Activated T-cell treated with anti-CD3 and anti-CD28 coated beads, Interleukin-2, amount 50 U/mL, for 24 hours (primary cell): Measurements from ENCODE around the gene MFSD12.
"Not testable (repeated sequence)": the region's sequence is repeated elsewhere in the genome, so short reads cannot be mapped to it uniquely, and the experiment has no call there.

Experiments
- DNase-seq: peaks from one replicate; pipeline ENCODE4 v3.0.0-alpha.2; 2020
- H3K27ac Mint-ChIP-seq: 2 replicates; pipeline ENCODE4 v1.8.0; 2020; ENCODE audit warnings: mild to moderate bottlenecking, mixed read lengths
- H3K27me3 Mint-ChIP-seq: 2 replicates; pipeline ENCODE4 v1.8.0; 2020; ENCODE audit warnings: mixed read lengths
- H3K36me3 Mint-ChIP-seq: 2 replicates; pipeline ENCODE4 v1.8.0; 2020; ENCODE audit warnings: low read depth, mixed read lengths
- H3K4me1 Mint-ChIP-seq: 2 replicates; pipeline ENCODE4 v1.8.0; 2020; ENCODE audit warnings: low read depth, mixed read lengths
- H3K4me3 Mint-ChIP-seq: 2 replicates; pipeline ENCODE4 v1.8.0; 2020; ENCODE audit warnings: mild to moderate bottlenecking, moderate library complexity, mixed read lengths
- H3K9me3 Mint-ChIP-seq: 2 replicates; pipeline ENCODE4 v1.8.0; 2020; ENCODE audit warnings: mixed read lengths

Gene MFSD12

GRCh38 chr19:3575949-3576673, 18.7 kb upstream of the MFSD12 start:
- H3K27ac Mint-ChIP-seq = no peak overlapping the region
- peaks cover 12% of the 10 kb centered on the region for H3K4me1 Mint-ChIP-seq

DNA sequence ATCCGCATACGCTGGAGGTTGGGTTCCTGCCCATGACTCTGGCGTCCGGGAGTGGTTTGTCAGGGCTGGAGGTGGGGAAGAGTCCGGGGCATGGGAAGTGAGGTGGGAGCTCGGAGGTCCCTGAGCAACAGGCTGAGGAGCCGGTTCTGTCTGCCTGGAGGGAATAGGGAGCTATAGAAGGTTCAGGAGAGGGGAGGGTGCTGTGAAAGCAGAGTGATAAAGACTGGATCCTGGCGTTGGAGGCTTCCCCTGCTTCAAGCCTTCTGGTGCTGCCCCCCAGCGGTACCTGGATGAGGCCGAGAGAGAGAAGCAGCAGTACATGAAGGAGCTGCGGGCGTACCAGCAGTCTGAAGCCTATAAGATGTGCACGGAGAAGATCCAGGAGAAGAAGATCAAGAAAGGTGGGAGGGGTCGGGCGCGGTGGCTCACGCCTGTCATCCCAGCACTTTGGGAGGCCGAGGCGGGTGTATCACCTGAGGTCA, 17.9 kb upstream of the MFSD12 start:
- Mint-ChIP-seq H3K4me3 (no peak overlapping the region), H3K36me3 (peaks cover 30% of the 10 kb centered on the region), H3K9me3 (no peaks in the 10 kb centered on the region), H3K27me3 (no peaks in the 10 kb centered on the region), H3K4me1 (peaks cover 12% of the 10 kb centered on the region), H3K27ac (no peak overlapping the region)
- no peak for DNase-seq

More at GRCh38 chr19:3575949-3576673, 18.7 kb upstream of the MFSD12 start:
- no peak for DNase-seq
- Mint-ChIP-seq H3K9me3 (no peaks in the 10 kb centered on the region), H3K36me3 (peaks cover 30% of the 10 kb centered on the region), H3K4me3 (no peak overlapping the region), H3K27me3 (no peaks in the 10 kb centered on the region)

GRCh38 chr19:3573858-3574637, 16.7 kb upstream of the MFSD12 start:
- Mint-ChIP-seq H3K27me3 (no peaks in the 10 kb centered on the region), H3K4me3 (peak overlapping the region; percentile 81), H3K36me3 (peaks cover 30% of the 10 kb centered on the region), H3K9me3 (no peaks in the 10 kb centered on the region), H3K4me1 (peaks cover 12% of the 10 kb centered on the region), H3K27ac (peak overlapping the region; percentile 75)
- peak; percentile 85 for DNase-seq

GRCh38 chr19:3573162-3573857, 15.9 kb upstream of the MFSD12 start:
- no peak for DNase-seq
- H3K27ac Mint-ChIP-seq = peak overlapping the region; percentile 75
- peak overlapping the region; percentile 81 for H3K4me3 Mint-ChIP-seq
- no peaks in the 10 kb centered on the region for H3K27me3 Mint-ChIP-seq
- H3K9me3 Mint-ChIP-seq = no peaks in the 10 kb centered on the region
- H3K36me3 Mint-ChIP-seq = peaks cover 28% of the 10 kb centered on the region
- H3K4me1 Mint-ChIP-seq = peaks cover 12% of the 10 kb centered on the region

DNA sequence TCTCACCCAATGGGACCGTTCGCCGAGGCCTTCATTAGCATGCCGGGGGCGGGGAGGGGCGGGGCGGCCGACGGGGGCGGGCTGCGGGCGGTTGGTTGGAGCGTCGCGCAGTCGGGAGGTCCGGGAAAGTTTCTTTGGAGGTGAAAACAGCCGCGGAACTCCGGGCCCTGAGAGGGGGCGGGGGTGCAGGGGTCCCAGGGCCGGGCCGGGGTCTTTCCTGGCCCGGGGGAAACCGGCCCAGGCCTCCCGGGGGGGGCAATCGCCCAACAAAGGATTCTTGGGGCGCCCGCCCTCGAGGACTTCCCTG, 15.4 kb upstream of the MFSD12 start, which contains the start of gene HMG20B:
Gene HMG20B (plus strand): TSS at position 90 of the 307 bp plus-strand sequence. CDS start 366 bp downstream, outside the sequence.
- Mint-ChIP-seq H3K27ac (peak within 1 kb of the TSS; percentile 79), H3K4me3 (peak within 1 kb of the TSS; percentile 81), H3K36me3 (peaks cover 26% of the 10 kb centered on the region), H3K4me1 (peaks cover 12% of the 10 kb centered on the region), H3K27me3 (no peaks in the 10 kb centered on the region), H3K9me3 (no peaks in the 10 kb centered on the region)
- no peak for DNase-seq

- Mint-ChIP-seq H3K9me3 (no peaks in the 10 kb centered on the region), H3K4me3 (peak overlapping the region; percentile 81), H3K27me3 (no peaks in the 10 kb centered on the region), H3K36me3 (peaks cover 26% of the 10 kb centered on the region), H3K27ac (peak overlapping the region; percentile 79), H3K4me1 (peaks cover 12% of the 10 kb centered on the region)
- peak; percentile 98 for DNase-seq
These were observed 14.9 kb upstream of the MFSD12 start for GRCh38 chr19:3572132-3572854.

DNA sequence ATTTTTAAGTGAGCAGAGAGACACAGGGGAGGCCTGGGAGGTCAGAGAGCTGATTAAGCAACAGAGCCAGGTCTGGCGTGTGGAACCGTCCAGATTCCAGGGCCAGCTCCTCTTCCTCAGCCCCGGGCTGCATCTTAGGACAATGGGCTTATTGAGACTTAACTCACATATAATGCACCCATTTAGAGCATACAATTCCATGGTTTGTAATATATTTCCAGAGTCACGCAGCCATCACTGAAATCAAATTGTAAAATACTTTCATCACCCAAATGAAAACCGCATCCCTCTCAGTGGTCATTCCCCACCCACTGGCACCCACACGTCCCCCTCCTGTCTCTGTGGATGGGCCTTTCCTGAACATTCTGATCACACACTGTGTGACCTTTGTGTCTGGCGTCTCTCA, 13.2 kb upstream of the MFSD12 start:
- Mint-ChIP-seq H3K27me3 (no peaks in the 10 kb centered on the region), H3K9me3 (no peaks in the 10 kb centered on the region), H3K4me1 (peaks cover 12% of the 10 kb centered on the region), H3K27ac (no peak overlapping the region), H3K4me3 (no peak overlapping the region), H3K36me3 (peaks cover 14% of the 10 kb centered on the region)
- DNase-seq = no peak

DNA sequence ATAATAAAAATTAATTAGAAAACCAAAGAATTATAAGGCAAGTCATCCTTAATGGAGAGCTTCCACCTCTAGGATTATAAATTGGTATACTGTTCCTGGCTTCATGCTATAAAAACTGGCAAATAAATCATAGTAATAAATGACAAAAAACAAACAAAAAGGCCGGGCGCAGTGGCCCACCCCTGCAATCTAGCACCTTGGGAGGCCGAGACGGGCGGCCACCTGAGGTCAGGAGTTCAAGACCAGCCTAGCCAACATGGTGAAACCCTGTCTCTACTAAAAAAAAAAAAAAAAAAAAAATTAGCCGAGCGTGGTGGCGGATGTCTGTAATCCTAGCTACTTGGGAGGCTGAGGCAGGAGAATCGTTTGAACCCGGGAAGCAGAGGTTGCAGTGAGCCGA, 12.7 kb upstream of the MFSD12 start:
- not testable (repeated sequence) for H3K27ac Mint-ChIP-seq, H3K4me3 Mint-ChIP-seq, H3K36me3 Mint-ChIP-seq, H3K9me3 Mint-ChIP-seq, H3K27me3 Mint-ChIP-seq, DNase-seq
- peaks cover 12% of the 10 kb centered on the region for H3K4me1 Mint-ChIP-seq

GRCh38 chr19:3565139-3565538, 7.8 kb upstream of the MFSD12 start:
- Mint-ChIP-seq H3K9me3 (no peaks in the 10 kb centered on the region), H3K27me3 (no peaks in the 10 kb centered on the region), H3K4me1 (no peaks in the 10 kb centered on the region), H3K4me3 (no peak overlapping the region), H3K36me3 (no peaks in the 10 kb centered on the region), H3K27ac (no peak overlapping the region)
- DNase-seq = no peak

GRCh38 chr19:3563709-3564524, 6.5 kb upstream of the MFSD12 start:
- no peaks in the 10 kb centered on the region for H3K36me3 Mint-ChIP-seq
- no peaks in the 10 kb centered on the region for H3K4me1 Mint-ChIP-seq
- no peak overlapping the region for H3K27ac Mint-ChIP-seq
- DNase-seq = no peak
- H3K4me3 Mint-ChIP-seq = no peak overlapping the region
- no peaks in the 10 kb centered on the region for H3K27me3 Mint-ChIP-seq
- no peaks in the 10 kb centered on the region for H3K9me3 Mint-ChIP-seq

GRCh38 chr19:3556978-3557460, 367 bp downstream of the MFSD12 start:
- peak overlapping the region; percentile 97 for H3K4me3 Mint-ChIP-seq

DNA sequence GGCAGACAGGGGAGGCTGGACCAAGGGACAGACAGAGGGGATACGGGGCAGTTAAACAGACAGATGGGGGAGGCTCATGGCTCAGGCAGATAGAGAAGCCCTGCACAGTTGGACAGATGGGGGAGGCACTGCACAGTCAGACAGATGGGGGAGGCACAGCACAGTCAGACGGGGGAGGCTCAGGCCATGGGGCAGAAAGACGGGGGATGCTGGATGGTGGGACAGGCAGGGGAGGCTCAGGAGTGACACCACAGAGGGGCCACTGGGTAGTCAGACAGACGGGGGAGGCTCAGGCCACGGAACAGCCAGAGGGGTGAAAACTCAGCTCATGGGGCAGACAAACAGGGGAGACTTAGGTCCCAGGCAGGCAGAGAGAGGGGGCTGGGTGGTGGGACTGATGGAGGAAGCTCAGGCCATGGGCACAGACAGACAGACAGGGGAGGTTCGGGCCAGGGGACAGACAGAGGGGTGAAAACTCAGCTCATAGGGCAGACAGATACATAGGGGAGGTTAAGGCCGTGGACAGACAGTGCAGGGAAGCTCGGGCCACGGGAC, 886 bp downstream of the MFSD12 start:
- Mint-ChIP-seq H3K36me3 (peaks cover 33% of the 10 kb centered on the region), H3K4me1 (peaks cover 45% of the 10 kb centered on the region)
- DNase-seq = no peak

More at GRCh38 chr19:3556978-3557460, 367 bp downstream of the MFSD12 start:
- peak; percentile 78 for DNase-seq
- peaks cover 29% of the 10 kb centered on the region for H3K36me3 Mint-ChIP-seq
- H3K27me3 Mint-ChIP-seq = no peaks in the 10 kb centered on the region
- no peaks in the 10 kb centered on the region for H3K9me3 Mint-ChIP-seq
- H3K4me1 Mint-ChIP-seq = peaks cover 41% of the 10 kb centered on the region
- peak overlapping the region; percentile 95 for H3K27ac Mint-ChIP-seq

More for the DNA sequence above, 886 bp downstream of the MFSD12 start:
- H3K27me3 Mint-ChIP-seq = no peaks in the 10 kb centered on the region
- no peaks in the 10 kb centered on the region for H3K9me3 Mint-ChIP-seq
- peak overlapping the region; percentile 95 for H3K27ac Mint-ChIP-seq
- peak overlapping the region; percentile 97 for H3K4me3 Mint-ChIP-seq
